ENCODE data around the gene CHST8.

The CHST8 gene

DNA sequence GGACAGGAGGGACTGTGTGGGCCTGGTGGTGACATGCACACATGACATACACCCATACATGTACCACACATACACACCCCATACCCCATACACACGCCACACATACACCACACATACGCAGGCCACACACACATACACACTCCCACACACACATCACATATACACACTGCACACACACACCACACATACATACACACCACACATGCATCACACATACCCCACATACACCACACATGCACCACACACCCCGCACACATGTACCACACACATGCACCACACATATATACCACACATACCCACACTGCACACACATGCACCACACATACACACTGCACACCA, 98.4 kb downstream of the CHST8 start:
- TF ChIP-seq, protein P1, sequence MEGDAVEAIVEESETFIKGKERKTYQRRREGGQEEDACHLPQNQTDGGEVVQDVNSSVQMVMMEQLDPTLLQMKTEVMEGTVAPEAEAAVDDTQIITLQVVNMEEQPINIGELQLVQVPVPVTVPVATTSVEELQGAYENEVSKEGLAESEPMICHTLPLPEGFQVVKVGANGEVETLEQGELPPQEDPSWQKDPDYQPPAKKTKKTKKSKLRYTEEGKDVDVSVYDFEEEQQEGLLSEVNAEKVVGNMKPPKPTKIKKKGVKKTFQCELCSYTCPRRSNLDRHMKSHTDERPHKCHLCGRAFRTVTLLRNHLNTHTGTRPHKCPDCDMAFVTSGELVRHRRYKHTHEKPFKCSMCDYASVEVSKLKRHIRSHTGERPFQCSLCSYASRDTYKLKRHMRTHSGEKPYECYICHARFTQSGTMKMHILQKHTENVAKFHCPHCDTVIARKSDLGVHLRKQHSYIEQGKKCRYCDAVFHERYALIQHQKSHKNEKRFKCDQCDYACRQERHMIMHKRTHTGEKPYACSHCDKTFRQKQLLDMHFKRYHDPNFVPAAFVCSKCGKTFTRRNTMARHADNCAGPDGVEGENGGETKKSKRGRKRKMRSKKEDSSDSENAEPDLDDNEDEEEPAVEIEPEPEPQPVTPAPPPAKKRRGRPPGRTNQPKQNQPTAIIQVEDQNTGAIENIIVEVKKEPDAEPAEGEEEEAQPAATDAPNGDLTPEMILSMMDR (IDR thresholded peaks at IDR 0.05; ENCODE audit: insufficient read depth, low read depth, low read length, missing control alignments): no peak
- H3K4me3 ChIP-seq (ENCODE audit: low read depth, low read length): no peak overlapping the region
- no peak for DNase-seq (ENCODE audit: low read depth)

GRCh38 chr19:33720691-33721682, 99.2 kb downstream of the CHST8 start:
- DNase-seq (ENCODE audit: low read depth): no peak
- TF ChIP-seq, protein P1 (IDR thresholded peaks at IDR 0.05; ENCODE audit: insufficient read depth, low read depth, low read length, missing control alignments): no peak

DNA sequence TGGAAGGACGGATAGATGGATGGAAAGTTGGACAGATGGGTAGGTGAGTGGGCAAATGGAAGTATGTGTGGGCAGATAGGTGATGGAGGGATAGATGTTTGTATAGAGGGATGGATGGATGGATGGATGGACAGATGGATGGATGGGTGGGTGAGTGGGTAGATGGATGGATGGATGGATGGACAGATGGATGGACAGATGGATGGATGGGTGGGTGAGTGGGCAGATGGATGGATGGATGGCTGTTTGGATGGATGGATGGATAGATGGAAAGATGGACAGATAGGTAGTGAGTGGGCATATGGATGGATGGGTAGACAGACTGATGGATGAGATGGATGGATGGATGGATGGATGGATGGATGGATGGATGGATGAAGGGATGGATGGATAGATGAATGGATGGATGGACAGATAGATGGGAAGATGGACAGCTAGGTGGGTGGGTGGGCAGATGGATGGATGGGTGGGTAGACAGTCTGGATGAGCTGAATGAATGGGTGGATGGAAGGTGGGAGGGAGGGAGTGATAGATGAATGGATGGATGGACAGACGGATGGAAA, 100.1 kb downstream of the CHST8 start:
- no peak for DNase-seq (ENCODE audit: low read depth)
- TF ChIP-seq, protein P1 (IDR thresholded peaks at IDR 0.05; ENCODE audit: insufficient read depth, low read depth, low read length, missing control alignments): no peak
- H3K4me3 ChIP-seq (ENCODE audit: low read depth, low read length): no peak overlapping the region

More at GRCh38 chr19:33720691-33721682, 99.2 kb downstream of the CHST8 start:
- H3K4me3 ChIP-seq (ENCODE audit: low read depth, low read length): no peak overlapping the region

DNA sequence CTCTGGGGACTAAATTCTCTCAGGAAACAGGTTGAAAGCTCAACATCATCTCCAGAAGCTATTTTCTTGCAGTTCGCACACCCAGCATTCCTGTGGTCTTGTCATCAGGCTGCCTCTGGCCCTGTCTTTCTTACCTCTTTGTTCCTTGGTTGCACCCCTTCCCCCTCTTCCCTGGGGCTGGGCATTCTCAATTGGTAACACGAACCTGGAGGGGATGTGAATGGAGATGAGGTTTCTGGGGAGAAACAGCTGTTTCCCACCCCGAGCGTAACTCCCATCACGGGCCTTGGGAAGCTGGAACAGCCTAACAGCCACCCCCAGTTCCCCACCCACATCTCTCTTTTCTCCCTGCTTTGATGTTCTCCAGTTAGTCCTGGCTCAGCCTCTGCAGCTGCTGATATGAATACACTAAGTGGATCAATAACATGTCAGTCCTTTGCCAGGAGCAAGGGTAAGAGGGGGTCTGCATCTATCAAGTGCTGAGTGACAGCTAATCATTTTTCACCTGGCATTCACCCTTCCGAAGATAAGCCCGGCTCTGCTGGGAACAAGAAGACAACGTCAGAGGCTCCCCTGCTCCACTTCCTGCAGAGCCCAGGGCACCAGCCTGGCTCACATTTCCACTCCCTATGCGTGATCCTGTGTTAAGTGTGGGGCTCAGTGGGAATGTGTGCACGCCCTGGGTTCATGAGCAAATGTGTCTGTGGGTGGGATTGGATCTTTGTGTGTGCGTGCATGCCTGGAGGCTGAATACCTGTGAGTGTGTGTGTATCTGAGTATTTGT, 100.9 kb downstream of the CHST8 start:
- no peak overlapping the region for H3K4me3 ChIP-seq (ENCODE audit: low read depth, low read length)
- TF ChIP-seq, protein P1 (IDR thresholded peaks at IDR 0.05; ENCODE audit: insufficient read depth, low read depth, low read length, missing control alignments): no peak
- DNase-seq (ENCODE audit: low read depth): no peak

GRCh38 chr19:33723512-33723911, 101.8 kb downstream of the CHST8 start:
- no peak overlapping the region for H3K4me3 ChIP-seq (ENCODE audit: low read depth, low read length)
- TF ChIP-seq, protein P1 (IDR thresholded peaks at IDR 0.05; ENCODE audit: insufficient read depth, low read depth, low read length, missing control alignments): no peak
- no peak for DNase-seq (ENCODE audit: low read depth)

DNA sequence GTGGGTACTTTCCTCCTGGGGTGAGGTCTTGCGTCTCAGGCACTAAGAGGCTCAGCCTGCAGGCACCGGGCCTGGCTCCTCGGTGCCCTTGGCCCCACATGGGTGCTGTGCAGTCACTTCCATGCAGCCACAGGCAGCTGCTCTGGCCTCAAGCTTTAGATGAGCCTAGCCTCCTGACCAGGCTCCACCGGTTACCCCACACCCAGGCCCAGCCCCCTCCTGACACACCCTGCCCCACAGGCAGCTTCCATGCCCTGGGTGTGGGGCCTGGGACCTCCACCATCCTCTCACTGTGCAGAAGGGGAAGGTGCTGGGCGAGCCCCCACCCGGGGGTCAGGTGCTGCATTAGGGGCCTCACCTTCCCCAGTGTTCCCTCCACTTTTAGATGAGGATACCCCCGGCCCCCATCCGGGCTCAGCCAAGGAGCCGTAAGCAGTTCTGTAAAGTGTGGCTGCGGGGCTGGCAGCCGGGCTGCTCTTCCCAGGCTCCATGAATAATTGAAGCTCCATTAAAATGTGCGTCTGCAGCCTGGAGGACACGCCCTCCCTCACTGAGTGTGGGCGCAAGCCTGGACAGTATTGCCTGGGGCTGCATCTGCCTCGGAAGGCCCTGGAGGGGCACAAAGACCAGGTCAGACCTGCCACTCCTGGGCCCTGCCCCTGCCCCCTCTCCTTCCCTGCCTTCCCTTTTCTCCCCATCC, 102.4 kb downstream of the CHST8 start:
- TF ChIP-seq, protein P1 (IDR thresholded peaks at IDR 0.05; ENCODE audit: insufficient read depth, low read depth, low read length, missing control alignments): no peak
- DNase-seq (ENCODE audit: low read depth): no peak
- no peak overlapping the region for H3K4me3 ChIP-seq (ENCODE audit: low read depth, low read length)

Measured in GM12865 (cell line).